Karpas-422 (cell line): ENCODE results near the gene ADAMTS15. TPM values are rescaled to one million over a fixed set of nuclear protein-coding genes. Genes with fewer than 3 reads are reported as not detected.

Experiments used
- DNase-seq: peaks from one replicate; pipeline ENCODE4 v3.0.0-alpha.2; 2015
- H2AFZ ChIP-seq: fragments of 200-600 bp; sonication (generic); 2 replicates; pipeline ENCODE4 v1.6.1; 2014; ENCODE audit warnings: antibody characterized with exemption, low read length, mixed read lengths
- H3K27ac ChIP-seq: fragments of 200-600 bp; sonication (generic); 2 replicates; pipeline ENCODE4 v1.5.1; 2014; ENCODE audit warnings: mild to moderate bottlenecking, low read length, moderate library complexity
- H3K27me3 ChIP-seq: fragments of 200-600 bp; sonication (generic); 2 replicates; pipeline ENCODE4 v1.6.1; 2014; ENCODE audit warnings: low read length, mixed read lengths
- H3K36me3 ChIP-seq: fragments of 200-600 bp; sonication (generic); 2 replicates; pipeline ENCODE4 v1.6.1; 2014; ENCODE audit warnings: low read length, mixed read lengths; ENCODE audit not compliant: insufficient read depth
- H3K4me1 ChIP-seq: fragments of 200-600 bp; sonication (generic); 2 replicates; pipeline ENCODE4 v1.6.1; 2014; ENCODE audit warnings: mild to moderate bottlenecking, low read length, mixed read lengths
- H3K4me2 ChIP-seq: fragments of 200-600 bp; sonication (generic); 2 replicates; pipeline ENCODE4 v1.6.1; 2014; ENCODE audit warnings: low read length, low read depth, mild to moderate bottlenecking; ENCODE audit not compliant: poor library complexity, severe bottlenecking
- H3K4me3 ChIP-seq: fragments of 200-600 bp; sonication (generic); 2 replicates; pipeline ENCODE4 v1.5.1; 2014; ENCODE audit warnings: mild to moderate bottlenecking, antibody characterized with exemption, low read length, mixed read lengths
- H3K79me2 ChIP-seq: fragments of 200-600 bp; sonication (generic); 2 replicates; pipeline ENCODE4 v1.6.1; 2014; ENCODE audit warnings: mild to moderate bottlenecking, low read length, mixed read lengths
- H3K9ac ChIP-seq: fragments of 200-600 bp; sonication (generic); 2 replicates; pipeline ENCODE4 v1.6.0; 2014; ENCODE audit warnings: low read length
- H3K9me2 ChIP-seq: fragments of 200-600 bp; sonication (generic), shearing (Covaris generic); replicated peaks from 2 replicates; pipeline ENCODE4 v1.6.0; 2014; ENCODE audit warnings: mild to moderate bottlenecking, low read length, moderate library complexity; ENCODE audit not compliant: insufficient read depth
- H3K9me3 ChIP-seq: fragments of 300-700, 200-600 bp; sonication (generic); 2 replicates; pipeline ENCODE4 v1.6.1; 2014; ENCODE audit warnings: low read length, mixed read lengths
- H4K20me1 ChIP-seq: fragments of 200-600 bp; sonication (generic); 2 replicates; pipeline ENCODE4 v1.6.1; 2014; ENCODE audit warnings: mild to moderate bottlenecking, antibody characterized with exemption, low read length, low read depth; ENCODE audit not compliant: insufficient read depth
- total RNA-seq: library from RNA; depleted of rRNA; stranded (reverse); fragments of >200 nt; shearing (Covaris generic); gene quantifications from 2 replicates; pipeline ENCODE4 v1.2.3, GENCODE V29; 2014; ENCODE audit warnings: low replicate concordance

Gene ADAMTS15
- total RNA-seq, 1 experiment from 2014 or later = not detected

DNA sequence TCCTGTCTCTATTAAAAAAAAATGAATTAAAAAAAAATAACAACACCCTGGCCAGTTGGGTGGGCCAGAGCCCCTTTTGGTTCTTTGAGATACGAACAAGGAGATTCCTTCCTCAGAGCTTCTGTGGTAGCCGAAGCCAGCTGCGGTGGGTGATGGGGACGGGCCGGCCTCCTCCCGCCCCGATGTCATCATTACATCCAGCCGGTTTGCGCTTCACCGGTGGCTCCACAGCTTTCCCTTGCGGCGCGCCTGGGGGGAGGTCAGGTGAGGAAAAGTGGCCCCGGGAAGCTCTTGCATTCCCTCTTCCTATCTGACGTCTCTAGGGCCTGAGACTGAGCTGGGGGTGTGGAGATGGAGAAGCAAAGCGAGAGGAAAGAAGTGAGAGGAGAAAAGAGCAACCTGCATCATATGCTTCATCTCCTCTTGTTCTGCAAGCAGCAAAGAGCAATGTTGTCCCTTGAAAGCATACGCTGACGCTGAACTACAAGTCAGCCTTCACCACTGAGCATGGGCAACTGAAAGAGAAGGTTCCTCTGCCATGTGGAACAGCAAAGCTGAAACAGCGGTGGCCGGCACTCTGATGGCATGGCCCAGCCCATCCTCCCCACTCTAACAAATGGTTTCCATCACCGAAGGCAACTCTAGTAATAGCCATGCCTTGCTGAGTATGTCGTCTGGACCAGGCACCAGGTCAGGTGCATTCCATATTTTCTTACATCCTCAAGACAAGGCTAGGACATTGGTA is 26.0 kb upstream of the ADAMTS15 start:
- no peaks in the 10 kb centered on the region for H4K20me1 ChIP-seq
- no peak for DNase-seq

GRCh38 chr11:130423541-130424142 is 24.8 kb upstream of the ADAMTS15 start:
- Histone ChIP-seq H3K27ac (no peak overlapping the region), H3K79me2 (no peaks in the 10 kb centered on the region), H3K9me3 (no peaks in the 10 kb centered on the region), H4K20me1 (no peaks in the 10 kb centered on the region), H3K36me3 (no peaks in the 10 kb centered on the region), H3K9ac (no peak overlapping the region), H3K4me2 (no peak overlapping the region), H3K27me3 (no peaks in the 10 kb centered on the region), H3K4me1 (peaks cover 3% of the 10 kb centered on the region; the same call in 1 of the 2 replicates), H3K9me2 (no peaks in the 10 kb centered on the region), H3K4me3 (no peak overlapping the region), H2AFZ (no peak overlapping the region)
- DNase-seq = no peak

More for the DNA sequence above, 26.0 kb upstream of the ADAMTS15 start:
- Histone ChIP-seq H3K4me1 (peaks cover 3% of the 10 kb centered on the region; the same call in 1 of the 2 replicates), H3K36me3 (no peaks in the 10 kb centered on the region), H2AFZ (no peak overlapping the region), H3K9me3 (no peaks in the 10 kb centered on the region), H3K27ac (no peak overlapping the region), H3K9ac (no peak overlapping the region), H3K4me2 (no peak overlapping the region), H3K4me3 (no peak overlapping the region), H3K79me2 (no peaks in the 10 kb centered on the region), H3K9me2 (no peaks in the 10 kb centered on the region), H3K27me3 (no peaks in the 10 kb centered on the region)

DNA sequence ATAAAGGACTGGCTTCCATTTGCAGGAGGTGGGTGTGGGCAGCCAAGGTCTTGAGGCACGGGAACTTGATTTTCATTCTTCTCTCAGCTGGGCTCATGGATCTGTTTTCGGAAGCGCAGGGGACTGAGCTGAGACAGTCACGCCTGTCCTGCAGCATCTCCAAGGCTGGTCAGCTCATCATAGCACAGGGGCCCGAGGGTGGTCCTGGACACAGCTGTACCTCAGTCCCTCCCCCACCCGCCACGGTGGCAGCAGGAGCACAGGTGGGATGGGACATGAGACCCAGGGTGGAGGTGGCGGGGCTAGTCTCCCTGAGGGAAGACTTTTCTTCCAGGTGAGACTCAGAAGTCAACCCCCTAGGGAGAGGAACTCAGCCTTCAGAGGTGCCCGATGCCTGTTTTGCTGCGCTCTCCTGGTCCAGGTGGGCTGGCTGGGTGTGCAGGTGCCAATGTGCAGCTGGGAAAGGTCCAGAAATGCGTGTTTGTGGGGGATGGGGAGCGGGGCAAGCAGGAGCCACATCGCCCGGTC is 23.8 kb upstream of the ADAMTS15 start:
- peaks cover 3% of the 10 kb centered on the region; the same call in 1 of the 2 replicates for H3K4me1 ChIP-seq
- no peaks in the 10 kb centered on the region for H3K9me2 ChIP-seq
- no peaks in the 10 kb centered on the region for H3K36me3 ChIP-seq
- H2AFZ ChIP-seq = no peak overlapping the region
- H3K27ac ChIP-seq = no peak overlapping the region
- H3K79me2 ChIP-seq = no peaks in the 10 kb centered on the region
- H3K9me3 ChIP-seq = no peaks in the 10 kb centered on the region
- H3K27me3 ChIP-seq = no peaks in the 10 kb centered on the region
- no peaks in the 10 kb centered on the region for H4K20me1 ChIP-seq
- no peak overlapping the region for H3K4me2 ChIP-seq
- no peak overlapping the region for H3K9ac ChIP-seq
- H3K4me3 ChIP-seq = no peak overlapping the region
- no peak for DNase-seq

DNA sequence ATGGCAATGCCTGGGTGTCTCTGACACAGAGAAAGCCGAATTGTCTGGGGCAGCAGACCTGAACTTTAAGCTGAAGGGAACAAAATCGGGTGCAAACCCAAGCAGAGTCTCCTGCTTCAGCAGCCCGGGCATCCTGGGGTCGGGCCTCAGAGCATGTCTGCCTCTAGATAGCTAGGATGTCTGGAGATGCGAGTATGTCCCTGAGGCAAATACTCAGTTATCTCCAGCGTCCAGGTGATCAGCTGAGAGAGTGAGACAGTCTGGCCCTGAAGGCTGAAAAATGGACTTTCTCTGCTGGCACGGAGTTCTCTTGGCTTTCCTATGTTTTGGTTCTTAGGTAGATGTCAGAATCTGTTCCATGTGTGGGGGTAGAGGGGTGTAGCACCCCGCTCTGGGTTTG is 23.3 kb upstream of the ADAMTS15 start:
- Histone ChIP-seq H3K36me3 (no peaks in the 10 kb centered on the region), H3K9me2 (no peaks in the 10 kb centered on the region), H3K79me2 (no peaks in the 10 kb centered on the region), H3K27me3 (no peaks in the 10 kb centered on the region), H3K27ac (no peak overlapping the region), H3K9ac (no peak overlapping the region), H4K20me1 (no peaks in the 10 kb centered on the region), H3K4me2 (no peak overlapping the region), H3K4me1 (peaks cover 3% of the 10 kb centered on the region; the same call in 1 of the 2 replicates), H3K9me3 (no peaks in the 10 kb centered on the region), H3K4me3 (no peak overlapping the region), H2AFZ (no peak overlapping the region)
- DNase-seq = no peak

GRCh38 chr11:130426223-130426836 is 22.1 kb upstream of the ADAMTS15 start:
- Histone ChIP-seq H3K9me3 (no peaks in the 10 kb centered on the region), H3K9ac (no peak overlapping the region), H3K4me1 (peaks cover 3% of the 10 kb centered on the region; the same call in 1 of the 2 replicates), H3K27me3 (no peaks in the 10 kb centered on the region), H4K20me1 (no peaks in the 10 kb centered on the region), H3K79me2 (no peaks in the 10 kb centered on the region), H3K27ac (no peak overlapping the region), H3K4me3 (no peak overlapping the region), H3K36me3 (no peaks in the 10 kb centered on the region), H2AFZ (no peak overlapping the region), H3K9me2 (no peaks in the 10 kb centered on the region), H3K4me2 (no peak overlapping the region)
- DNase-seq = no peak

- no peak overlapping the region for H3K27ac ChIP-seq
- no peak overlapping the region for H3K4me2 ChIP-seq
- peaks cover 3% of the 10 kb centered on the region; the same call in 1 of the 2 replicates for H3K4me1 ChIP-seq
- no peak overlapping the region for H3K4me3 ChIP-seq
- no peaks in the 10 kb centered on the region for H3K9me3 ChIP-seq
- no peaks in the 10 kb centered on the region for H4K20me1 ChIP-seq
- DNase-seq = no peak
- no peak overlapping the region for H2AFZ ChIP-seq
- no peaks in the 10 kb centered on the region for H3K79me2 ChIP-seq
- H3K36me3 ChIP-seq = no peaks in the 10 kb centered on the region
- no peaks in the 10 kb centered on the region for H3K27me3 ChIP-seq
- H3K9ac ChIP-seq = no peak overlapping the region
- H3K9me2 ChIP-seq = no peaks in the 10 kb centered on the region
These were observed 21.6 kb upstream of the ADAMTS15 start for GRCh38 chr11:130426837-130427341.

DNA sequence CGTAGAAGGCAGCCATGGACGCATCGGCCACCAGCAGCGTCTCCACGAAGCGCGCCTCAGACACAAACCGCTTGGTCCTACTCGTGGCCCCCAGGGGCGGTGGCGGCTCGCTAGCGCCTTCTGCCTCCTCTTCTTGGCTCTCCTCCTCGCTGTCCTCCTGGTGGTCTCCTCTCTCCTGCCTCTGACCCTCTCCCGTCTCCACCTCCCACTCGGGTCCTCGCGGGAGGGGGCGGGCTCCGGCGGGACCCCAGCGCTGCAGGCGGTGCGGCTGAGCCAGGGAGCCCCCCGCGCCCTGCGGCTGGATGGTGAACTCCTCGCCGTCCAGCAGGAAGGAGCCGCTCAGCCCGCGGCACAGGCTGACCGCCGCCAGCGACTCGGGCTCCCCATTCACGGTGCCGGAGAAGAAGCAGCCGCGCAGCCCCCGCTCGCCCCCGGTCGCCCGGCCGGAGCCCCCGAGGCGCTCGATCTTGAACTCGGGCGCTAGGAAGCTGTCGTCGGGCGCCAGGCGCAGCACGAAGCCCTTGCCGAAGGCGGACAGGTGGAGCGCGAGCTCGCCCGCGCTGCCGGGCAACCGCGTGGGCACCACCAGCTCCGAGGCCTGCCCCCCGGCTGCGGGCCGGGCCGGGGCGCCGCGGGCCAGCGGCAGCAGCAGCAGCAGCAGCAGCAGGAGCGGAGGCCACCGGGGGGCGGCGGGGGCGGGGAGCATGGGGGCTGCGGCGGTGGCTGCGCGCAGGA is 20.7 kb upstream of the ADAMTS15 start:
- no peaks in the 10 kb centered on the region for H4K20me1 ChIP-seq
- H3K79me2 ChIP-seq = no peaks in the 10 kb centered on the region
- no peak overlapping the region for H3K27ac ChIP-seq
- H3K27me3 ChIP-seq = no peaks in the 10 kb centered on the region
- no peak for DNase-seq
- no peaks in the 10 kb centered on the region for H3K9me2 ChIP-seq
- H3K36me3 ChIP-seq = no peaks in the 10 kb centered on the region
- H3K4me3 ChIP-seq = no peak overlapping the region
- H3K9me3 ChIP-seq = no peaks in the 10 kb centered on the region
- H3K9ac ChIP-seq = no peak overlapping the region
- no peak overlapping the region for H2AFZ ChIP-seq
- peaks cover 3% of the 10 kb centered on the region; the same call in 1 of the 2 replicates for H3K4me1 ChIP-seq
- no peak overlapping the region for H3K4me2 ChIP-seq
